Activated T-cell treated with anti-CD3 and anti-CD28 coated beads for 1 hour (primary cell): ENCODE measurements around the gene OR8D4.
"Not testable (repeated sequence)": the region's sequence is repeated elsewhere in the genome, so short reads cannot be mapped to it uniquely, and the experiment has no call there.

ENCODE experiments used
- DNase-seq: peaks from one replicate; pipeline ENCODE4 v3.0.0-alpha.2; 2020; ENCODE audit warnings: low read depth

Gene OR8D4

DNA sequence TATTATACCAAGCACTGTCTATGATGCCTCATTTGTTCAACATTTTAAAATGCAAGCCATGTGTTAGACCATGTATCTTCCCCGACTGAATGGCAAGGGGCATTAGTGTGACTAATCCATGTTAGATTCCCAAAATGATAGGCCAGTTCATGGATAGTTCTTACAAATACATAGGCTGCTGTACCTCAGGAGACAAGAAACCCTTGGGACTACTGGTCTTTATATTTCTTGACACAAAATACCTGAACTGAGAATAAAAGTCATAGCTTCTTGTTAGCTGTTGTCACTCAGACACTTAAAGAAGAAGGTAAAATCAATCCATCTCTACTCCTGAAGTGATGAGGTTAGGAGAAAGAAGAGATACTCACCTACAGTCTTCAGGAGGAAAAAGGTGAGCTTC, at the start of gene OR8D4:
Gene OR8D4 (plus strand): TSS at position 301 of the 400 bp plus-strand sequence. CDS start 4,265 bp downstream, outside the sequence.
- no peak for DNase-seq

DNA sequence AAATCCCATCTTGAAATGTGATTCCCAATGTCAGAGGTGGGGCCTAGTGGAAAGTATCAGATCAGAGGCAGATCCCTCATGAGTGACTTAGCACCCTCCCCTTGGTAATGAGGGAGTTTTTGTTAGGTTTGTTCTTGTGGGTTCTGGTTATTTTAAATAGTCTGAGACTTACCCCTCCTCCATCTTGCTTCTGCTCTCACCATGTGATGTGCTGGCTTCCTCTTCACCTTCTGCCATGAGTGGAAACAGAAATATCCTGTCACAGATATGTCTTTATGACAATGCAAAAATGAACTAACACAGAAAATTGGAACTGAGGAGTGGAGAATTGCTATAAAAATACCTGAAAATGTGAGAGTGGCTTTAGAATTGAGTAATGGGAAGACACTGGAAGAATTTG, 49.6 kb upstream of the OR8D4 start:
- no peak for DNase-seq

DNA sequence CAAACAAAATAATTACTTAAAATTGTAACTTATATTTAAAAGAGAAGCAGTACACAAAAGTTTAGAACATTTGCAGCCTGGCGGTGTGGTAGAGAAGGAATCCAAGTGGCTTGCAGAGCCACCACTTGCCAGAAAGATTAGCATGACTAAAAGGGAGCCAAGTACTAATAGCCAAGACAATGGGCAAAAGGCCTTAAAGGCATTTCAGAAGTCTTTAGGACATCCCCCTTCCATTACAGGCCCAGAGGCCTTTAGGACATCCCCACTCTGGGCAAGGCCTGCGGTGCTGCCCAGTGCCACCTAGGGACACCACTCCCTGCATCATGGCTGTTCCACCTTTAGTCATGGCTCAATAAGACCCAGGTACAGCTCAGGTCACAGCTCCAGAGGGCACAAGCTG, 48.9 kb upstream of the OR8D4 start:
- DNase-seq = no peak

DNA sequence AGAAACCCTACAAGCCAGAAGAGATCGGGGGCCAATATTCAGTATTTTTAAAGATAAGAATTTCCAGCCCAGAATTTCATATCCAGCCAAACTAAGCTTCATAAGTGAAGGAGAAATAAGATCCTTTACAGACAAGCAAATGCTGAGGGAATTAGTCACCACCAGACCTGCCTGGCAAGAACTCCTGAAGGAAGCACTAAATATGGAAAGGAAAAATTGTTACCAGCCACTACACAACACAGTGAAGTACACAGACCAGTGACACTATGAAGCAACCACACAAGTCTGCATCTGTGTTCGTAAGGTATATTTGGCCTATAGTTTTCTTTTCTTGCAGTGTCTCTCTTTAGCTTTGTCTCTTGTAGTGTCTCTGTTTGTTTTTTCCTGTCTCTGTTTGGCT, 45.5 kb upstream of the OR8D4 start:
- no peak for DNase-seq

DNA sequence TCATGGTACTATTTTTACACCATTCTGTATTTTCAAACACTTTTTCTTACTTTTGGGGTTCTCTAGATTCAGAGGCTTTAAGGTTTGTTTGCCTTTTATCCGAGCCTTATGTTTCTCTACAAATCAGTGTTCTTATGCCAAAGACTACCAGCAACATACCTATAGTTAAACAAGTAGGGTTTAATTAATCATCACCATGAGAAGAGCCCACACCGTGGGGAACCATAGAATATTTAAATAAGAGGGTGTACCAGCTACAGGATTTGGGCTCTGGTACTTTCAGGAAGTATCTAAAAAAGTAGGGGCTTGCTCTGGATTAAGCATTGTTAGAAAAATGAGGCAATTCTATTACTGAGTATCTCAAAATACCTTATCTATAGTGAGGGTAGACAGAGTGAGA, 42.2 kb upstream of the OR8D4 start:
- DNase-seq = no peak

DNA sequence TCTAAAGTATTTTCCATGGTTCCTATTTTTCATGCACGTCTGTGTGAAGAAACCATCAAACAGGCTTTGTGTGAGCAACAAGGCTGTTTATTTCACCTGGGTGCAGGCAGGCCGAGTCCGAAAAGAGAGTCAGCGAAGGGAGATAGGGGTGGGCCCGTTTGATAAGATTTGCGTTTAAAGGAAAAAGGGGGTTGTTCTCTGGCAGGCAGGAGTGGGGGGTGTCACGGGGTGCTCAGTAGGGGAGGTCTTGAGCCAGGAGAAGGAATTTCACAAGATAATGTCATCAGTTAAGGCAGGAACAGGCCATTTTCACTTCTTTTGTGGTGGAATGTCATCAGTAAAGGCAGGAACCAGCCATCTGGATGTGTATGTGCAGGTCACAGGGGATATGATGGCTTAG, 36.7 kb upstream of the OR8D4 start:
- not testable (repeated sequence) for DNase-seq

DNA sequence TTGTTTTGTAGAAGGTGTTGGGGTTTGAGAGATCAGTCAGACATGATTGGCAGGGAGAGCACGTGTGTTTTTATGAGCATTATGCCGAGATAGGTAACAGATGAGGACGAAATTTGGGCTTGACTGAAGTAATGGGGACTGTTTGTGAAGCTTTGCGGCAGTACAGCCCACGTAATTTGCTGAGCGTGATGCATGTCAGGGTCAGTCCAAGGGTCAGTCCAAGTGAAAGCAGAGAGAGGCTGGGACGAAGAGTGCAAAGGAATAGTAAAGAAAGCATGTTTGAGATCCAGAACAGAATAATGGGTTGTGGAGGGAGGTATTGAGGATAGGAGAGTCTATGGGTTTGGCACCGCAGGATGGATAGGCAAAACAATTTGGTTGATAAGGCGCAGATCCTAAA, 34.2 kb upstream of the OR8D4 start:
- DNase-seq = not testable (repeated sequence)

DNA sequence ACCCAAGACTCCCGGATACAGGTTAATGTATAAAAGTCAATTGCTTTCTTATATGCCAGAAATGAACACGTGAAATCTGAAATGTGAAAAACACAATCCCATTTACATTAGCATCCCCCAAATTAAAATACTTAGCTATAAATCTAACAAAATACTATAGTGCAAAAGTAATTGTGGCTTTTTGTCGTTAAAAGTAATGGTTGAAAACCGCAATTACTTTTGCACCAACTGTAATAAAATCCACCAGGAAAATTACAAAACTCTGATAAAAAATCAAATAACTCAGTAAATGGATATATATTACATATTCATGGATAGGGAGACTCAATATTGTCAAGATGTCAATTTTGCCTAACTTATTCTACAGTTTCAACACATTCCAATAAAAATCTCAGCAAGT, 21.1 kb upstream of the OR8D4 start:
- DNase-seq = no peak

DNA sequence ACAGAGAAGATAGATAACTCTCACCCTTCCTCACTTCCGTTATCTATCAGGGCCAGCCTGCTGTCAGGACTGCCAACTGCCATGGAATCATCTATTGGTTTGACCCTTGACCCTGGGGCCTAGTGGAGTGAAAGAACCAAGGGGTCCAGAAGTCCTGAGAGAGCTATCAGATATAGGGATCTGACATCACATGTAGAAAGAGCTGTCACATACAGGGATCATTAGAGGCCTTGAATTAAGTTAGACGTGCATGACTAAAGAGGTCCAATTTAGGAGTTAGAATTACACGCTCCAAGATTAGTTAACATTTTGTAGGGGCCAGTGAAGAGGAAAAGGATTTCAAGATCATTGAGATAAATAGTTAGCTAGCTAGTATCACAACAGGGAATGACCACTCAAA, 16.4 kb upstream of the OR8D4 start, which contains the start of gene TMEM225:
Gene TMEM225 (minus strand): TSS at position 101 of the 400 bp plus-strand sequence. CDS start 245 bp downstream, outside the sequence.
- no peak for DNase-seq

DNA sequence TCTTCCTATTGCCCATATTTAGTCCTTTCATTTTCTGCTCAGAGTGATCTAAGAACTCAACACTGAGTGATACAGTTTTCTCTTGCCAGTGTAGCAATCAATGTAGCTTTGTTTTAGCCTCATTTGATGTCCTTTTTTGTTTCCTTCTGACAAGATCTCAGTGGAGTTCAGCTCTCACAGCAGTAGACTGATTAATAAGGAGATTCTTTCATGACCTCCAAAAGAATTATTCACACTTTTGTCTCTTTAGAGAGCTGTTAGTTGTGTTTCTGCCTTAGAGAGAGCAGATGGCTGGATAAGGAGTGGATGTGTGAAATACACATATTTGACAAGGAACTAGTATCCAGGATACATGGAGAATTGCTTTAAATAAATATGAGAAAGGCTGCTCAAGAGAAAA, 9.9 kb upstream of the OR8D4 start:
- DNase-seq = no peak

DNA sequence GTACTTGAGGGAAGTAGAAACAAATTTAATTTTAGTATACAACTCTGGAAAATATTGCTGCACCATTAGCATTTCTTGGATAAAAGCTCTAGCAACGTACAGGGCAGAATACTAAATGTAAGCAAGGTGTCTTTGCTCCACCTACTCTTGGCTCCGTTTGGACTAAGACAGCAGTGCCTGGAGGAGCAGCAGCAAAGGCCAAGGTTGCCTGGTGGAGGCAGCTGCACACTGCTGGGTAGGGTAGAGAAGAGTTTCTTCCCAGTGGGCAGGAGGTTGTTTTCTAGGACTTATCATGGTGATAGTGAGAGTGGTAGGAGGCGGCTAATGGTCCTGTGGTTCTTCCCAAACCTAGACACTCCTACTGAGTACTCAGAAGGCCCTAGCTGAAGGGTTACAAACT, 2.2 kb upstream of the OR8D4 start:
- DNase-seq = no peak

DNA sequence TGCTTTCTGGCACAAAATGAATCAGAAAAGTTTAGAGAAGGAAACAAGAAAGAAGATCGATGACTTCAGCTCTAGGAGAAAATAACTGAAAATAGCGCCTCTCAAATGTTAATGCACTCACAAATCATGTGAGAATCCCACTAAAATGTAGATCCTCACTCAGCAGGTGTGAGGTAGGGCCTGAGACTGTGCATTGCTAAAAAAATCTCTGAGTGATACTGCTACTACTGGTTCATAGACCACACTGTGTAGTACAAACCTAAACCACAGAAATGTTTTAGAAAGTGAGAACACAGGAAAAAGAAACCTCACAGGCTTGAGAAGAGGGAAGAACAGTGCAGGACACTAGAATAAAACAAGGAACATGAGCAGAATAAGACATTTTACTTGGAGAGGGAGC, 2.0 kb downstream of the OR8D4 start:
- DNase-seq = no peak

DNA sequence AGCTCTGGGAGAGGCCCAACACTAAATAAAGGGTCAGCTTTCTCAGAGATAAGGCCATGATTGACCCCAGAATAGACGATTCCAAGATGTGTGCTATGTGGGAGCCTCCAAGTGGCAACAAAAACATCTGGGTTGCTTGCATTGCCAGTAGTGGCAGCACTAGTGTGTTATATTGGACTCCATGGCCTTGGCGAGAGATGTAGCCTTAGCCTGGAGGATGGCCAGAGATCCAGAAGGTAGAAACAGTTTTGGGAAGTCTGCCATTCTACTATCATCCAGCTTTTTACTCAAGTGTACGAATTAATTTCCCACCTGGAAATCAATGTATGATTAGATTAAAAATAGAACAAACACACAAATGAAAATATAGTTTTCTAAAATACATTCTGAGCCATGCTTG, 3.0 kb downstream of the OR8D4 start:
- no peak for DNase-seq

DNA sequence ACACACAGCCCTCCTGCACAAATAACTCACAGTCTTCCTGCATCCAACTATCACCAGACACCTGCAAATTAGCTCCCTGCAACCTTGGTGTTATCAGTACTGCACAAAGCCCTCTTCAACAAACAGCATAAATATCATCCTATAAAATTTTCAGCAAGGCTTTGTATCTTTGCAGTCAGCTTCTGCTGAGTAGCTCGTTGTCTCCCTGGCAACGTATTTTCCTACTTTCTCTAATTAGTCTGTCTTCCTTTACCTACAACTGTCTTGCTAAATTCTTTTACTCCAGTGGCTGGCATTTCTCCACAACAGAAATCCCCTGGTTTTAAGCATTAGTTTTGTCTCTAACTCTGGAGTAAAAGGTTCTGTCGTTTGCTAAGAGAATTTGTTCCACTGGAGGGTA, 3.9 kb downstream of the OR8D4 start:
- DNase-seq = no peak

DNA sequence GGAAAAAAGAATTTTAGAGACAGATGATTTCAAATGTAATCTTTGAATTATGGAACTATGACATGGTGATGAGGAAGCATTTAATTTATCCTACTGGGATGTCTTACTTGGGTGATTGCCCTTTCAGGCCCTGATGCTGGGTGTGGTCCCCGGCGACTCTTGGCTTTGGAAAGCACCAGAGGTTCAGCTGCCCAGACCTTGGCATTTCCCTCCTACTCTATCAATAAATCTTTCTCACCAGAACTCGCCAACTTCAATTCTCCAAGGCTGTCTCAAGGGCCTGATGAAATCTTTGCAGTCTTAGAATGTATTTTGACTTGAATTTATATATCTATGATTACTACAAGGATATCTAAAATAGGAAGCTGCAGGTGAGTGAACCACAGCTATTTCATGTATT, 19.0 kb downstream of the OR8D4 start:
- DNase-seq = no peak

DNA sequence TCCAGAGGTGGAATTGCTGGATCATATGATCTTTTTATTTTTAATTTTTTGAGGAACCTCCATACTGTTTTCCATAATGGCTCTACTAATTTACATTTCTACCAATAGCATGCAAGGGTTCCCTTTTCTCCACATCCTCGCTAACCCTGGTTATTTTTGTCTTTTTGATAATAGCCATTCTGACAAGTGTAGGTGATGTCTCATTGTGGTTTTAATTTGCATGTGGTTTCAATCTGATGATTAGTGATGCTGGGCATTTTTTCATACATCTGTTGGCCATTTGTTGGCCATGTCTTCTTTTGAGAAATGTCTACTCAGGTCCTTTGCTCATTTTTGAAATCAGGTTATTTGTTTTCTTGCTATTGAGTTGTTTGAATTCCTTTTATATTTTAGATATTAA, 22.1 kb downstream of the OR8D4 start:
- DNase-seq = no peak

DNA sequence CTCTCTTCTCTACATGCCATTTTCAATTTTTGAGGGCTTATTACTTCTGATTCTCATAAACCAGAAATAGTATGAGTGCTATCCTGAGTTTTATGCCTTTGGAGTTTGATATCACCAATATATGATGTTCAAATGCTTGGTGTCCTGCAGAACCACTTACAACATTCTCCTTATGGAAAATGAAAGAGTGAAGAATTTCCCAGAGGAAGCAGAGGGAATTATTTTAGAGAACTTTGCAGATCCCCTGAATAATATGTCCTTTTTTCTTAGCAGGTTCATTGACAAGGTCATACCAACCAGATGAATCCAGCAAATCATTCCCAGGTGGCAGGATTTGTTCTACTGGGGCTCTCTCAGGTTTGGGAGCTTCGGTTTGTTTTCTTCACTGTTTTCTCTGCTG, 37.4 kb downstream of the OR8D4 start, which contains the start of gene OR4D5:
Gene OR4D5 (plus strand): TSS at position 301 of the 400 bp plus-strand sequence. CDS start 0 bp downstream, at position 301.
- no peak for DNase-seq

DNA sequence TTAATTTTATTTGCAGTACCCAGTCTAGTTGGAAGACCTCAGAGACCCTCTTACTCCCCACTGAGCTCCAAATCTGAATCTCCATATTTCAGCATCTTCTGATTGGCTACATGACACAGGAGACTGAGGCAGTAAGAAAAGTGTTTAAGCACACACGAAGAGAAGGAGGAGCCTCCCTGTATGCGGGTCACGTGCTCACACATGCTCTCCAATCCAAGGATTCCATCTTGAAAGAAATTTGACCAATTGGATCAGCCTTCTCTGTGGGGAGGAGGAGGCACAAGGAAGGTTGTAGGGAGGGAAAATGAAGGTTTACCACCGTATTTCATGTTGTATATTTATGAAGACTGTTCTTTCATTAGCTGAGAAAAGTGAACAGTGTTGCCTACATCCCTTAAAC, 40.4 kb downstream of the OR8D4 start:
- no peak for DNase-seq

DNA sequence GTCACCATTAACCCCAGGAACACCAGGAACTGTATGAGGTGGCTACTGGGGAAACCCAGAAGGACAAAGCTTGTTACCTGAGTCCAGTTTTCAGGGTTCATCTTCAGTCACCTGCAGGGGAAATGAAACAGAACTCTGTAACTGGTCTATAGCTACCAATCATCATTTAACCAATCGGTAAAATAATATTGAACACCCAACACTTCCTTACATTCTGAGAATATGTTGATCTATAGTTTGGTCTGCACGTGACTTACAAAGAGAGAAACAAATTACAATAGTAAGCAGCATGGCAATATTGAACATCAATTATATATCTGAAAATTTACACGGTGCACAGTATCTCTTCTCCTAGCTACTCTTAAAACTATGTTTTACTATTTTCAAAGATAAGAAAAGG, 41.8 kb downstream of the OR8D4 start, which contains the start of gene OR6T1:
Gene OR6T1 (minus strand): TSS at position 101 of the 400 bp plus-strand sequence. CDS start 0 bp downstream, at position 101.
- DNase-seq = no peak

DNA sequence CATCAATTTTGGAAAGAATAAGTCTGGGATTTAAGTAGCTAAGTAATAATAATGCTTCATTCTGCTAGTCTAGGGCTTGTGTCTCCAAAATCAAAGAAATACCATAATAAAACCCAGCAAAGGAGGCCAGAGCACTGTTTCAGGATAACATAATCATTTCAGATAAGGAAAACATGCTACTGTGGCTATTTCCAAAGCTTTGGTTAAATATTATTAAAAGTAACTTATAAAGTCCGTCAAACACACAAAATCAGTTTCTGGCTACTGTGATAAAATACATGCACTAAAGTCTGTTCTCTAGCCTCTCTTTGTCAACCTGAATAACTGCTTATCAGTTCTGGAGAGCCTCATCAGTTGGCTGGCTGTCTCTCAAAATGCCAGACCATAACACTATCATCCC, 43.2 kb downstream of the OR8D4 start:
- no peak for DNase-seq

DNA sequence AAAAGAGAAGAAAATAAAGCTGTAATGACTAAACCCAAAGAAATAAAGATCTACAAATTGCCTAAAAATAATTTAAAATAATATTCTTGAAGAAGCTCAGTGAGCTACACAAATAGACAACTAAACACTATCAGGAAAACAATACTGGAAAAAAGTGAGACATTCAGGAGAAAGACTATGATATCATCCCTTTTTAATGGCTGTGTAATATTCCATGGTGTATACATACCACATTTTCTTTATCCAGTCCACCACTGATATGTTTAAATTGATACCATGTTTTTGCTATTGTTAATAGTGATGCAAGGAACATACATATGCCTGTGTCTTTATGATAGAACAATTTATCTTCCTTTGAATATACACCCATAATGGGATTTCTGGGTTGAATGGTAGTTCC, 54.8 kb downstream of the OR8D4 start:
- DNase-seq = no peak
